GM19467 (cell line): ENCODE data around the gene AASDH.
A peak's percentile ranks its signal among the peaks of the same experiment; 100 is the strongest.

ENCODE experiments used
- ATAC-seq: cut with Tn5 transposase; IDR thresholded peaks from one replicate; pipeline ENCODE4 v1.9.1; 2021; ENCODE audit warnings: mild to moderate bottlenecking, moderate library complexity; ENCODE audit not compliant: unreplicated experiment

Gene AASDH, protein sequence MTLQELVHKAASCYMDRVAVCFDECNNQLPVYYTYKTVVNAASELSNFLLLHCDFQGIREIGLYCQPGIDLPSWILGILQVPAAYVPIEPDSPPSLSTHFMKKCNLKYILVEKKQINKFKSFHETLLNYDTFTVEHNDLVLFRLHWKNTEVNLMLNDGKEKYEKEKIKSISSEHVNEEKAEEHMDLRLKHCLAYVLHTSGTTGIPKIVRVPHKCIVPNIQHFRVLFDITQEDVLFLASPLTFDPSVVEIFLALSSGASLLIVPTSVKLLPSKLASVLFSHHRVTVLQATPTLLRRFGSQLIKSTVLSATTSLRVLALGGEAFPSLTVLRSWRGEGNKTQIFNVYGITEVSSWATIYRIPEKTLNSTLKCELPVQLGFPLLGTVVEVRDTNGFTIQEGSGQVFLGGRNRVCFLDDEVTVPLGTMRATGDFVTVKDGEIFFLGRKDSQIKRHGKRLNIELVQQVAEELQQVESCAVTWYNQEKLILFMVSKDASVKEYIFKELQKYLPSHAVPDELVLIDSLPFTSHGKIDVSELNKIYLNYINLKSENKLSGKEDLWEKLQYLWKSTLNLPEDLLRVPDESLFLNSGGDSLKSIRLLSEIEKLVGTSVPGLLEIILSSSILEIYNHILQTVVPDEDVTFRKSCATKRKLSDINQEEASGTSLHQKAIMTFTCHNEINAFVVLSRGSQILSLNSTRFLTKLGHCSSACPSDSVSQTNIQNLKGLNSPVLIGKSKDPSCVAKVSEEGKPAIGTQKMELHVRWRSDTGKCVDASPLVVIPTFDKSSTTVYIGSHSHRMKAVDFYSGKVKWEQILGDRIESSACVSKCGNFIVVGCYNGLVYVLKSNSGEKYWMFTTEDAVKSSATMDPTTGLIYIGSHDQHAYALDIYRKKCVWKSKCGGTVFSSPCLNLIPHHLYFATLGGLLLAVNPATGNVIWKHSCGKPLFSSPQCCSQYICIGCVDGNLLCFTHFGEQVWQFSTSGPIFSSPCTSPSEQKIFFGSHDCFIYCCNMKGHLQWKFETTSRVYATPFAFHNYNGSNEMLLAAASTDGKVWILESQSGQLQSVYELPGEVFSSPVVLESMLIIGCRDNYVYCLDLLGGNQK

GRCh38 chr4:56387023-56388001 lies at the start of gene AASDH:
Gene AASDH (minus strand): TSS chr4:56387491. CDS start chr4:56384299, 3,192 bp downstream.
- peak; percentile 96 for ATAC-seq

DNA sequence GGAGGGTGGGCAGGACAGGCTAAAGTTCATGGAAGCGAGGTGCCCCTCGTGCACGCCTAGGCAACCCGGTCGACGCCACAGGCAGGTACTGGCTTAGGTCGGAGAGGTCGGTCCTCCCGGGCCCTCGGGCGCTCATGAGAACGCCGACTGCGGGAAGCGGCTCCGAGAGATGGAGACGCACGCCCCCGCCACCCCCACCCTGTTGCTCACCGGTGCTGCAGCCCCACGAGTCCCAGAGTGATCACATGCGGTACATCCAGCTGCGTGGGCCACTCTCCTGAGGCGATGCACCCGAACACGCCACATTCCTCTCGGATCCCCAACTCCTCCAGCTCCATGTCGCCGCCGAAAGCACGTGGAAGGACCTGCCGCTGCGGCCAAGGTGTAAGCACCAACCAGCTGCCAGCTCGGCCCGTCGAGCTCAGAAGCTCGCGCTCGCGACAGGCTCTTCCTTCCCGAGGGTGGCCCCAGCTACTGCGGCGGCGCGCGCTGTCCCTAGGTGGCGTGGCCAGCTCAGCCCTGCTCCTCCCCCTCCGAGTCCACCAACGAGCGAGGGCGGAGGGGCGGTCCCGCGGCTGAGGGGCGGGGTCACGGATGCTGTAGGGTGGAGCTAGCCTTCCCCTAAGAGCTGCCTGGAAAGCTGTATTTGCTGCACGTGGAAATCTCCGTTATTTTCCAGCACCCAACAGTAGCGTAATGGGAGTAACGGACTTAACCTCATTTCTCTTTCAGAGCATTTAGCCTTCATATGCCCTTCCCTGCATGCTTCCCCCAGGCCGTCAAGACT lies 48.0 kb upstream of the AASDH start, which contains the start of gene PPAT:
Gene PPAT, minus strand, starts transcription at position 476 of the 787 bp plus-strand sequence. Its CDS starts 138 bp downstream, at position 338.
- ATAC-seq = peak; percentile 73

- peak; percentile 12 for ATAC-seq
Measured at GRCh38 chr4:56434599-56435139, 47.4 kb upstream of the AASDH start.

GRCh38 chr4:56433280-56433679 lies 46.0 kb upstream of the AASDH start:
- ATAC-seq = no peak

DNA sequence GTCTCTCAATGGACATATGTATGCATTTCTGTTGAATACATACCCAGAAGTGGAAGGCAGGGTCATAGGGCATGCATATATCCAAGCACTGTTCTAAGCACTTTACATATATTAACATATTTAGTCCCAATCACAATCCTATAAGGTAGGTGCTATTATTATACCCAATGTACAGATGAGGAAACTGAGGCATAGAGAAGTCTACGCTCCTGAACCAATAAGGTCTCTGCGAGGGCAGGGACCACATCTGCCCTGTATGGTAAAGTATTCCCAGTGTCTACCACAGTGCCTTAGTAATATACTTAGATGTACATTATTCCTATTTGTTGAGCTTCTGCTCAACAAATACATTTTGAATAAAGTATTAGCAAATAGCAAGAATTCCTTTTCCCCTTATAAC lies 42.9 kb upstream of the AASDH start:
- no peak for ATAC-seq

GRCh38 chr4:56427179-56427578 lies 39.9 kb upstream of the AASDH start:
- ATAC-seq = no peak

DNA sequence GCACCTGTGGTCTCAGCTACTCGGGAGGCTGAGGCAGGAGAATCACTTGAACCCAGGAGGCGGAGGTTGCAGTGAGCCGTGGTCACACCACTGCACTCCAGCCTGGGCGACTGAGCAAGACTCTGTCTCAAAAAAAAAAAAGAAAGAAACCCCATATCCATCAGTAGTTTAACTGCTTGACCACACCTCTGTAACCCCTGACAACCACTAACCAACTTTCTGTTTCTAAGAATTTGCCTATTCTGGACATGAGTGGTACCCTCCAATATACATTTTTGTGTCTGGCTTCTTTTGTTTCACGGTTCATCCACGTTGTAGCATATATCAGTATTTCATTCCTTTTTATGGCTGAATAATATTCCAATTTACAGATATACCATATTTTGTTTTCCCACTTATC lies 39.0 kb upstream of the AASDH start:
- ATAC-seq = peak; percentile 72

DNA sequence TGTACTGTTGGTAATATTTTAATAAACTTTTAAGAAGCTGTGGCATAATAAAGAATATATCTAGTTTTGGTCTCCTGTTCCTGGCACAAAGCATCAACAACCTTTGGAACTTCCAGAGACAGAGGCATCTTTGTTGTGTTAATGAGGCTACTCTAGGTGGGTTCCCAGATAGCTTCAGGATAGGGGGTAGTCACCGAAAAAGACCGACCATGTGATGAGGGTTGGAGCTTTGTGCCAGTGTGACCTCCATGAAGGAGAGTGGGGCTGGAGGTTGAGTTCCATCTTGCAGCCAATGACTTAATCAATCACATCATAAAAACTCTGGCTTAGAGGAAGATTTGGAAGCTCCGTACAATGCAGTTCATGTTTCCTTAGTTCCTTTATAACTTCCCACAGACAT lies 38.2 kb upstream of the AASDH start:
- no peak for ATAC-seq

- ATAC-seq = no peak
Measured at GRCh38 chr4:56424697-56425514, 37.6 kb upstream of the AASDH start.

GRCh38 chr4:56424176-56424575 lies 36.9 kb upstream of the AASDH start:
- ATAC-seq = no peak

- no peak for ATAC-seq
Measured at GRCh38 chr4:56417396-56417795, 30.1 kb upstream of the AASDH start.

DNA sequence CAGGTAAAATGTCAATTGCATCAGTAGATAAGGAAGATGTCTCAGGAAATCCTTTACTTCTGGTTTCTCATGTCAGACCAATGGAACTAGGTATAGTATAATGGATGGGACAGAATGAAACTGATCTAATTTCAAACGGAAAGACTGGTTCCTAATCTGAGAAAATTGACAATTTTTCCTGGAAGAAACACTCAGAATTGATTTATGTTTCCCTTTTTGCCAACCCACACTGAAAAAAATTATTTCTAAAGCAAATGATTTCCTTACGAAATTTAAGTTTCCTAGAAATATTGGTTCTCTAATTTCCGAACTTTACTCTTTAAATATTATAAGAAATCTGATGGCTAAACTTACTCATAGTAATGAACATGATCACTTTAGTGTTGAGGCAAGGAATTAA lies 29.1 kb upstream of the AASDH start:
- no peak for ATAC-seq

DNA sequence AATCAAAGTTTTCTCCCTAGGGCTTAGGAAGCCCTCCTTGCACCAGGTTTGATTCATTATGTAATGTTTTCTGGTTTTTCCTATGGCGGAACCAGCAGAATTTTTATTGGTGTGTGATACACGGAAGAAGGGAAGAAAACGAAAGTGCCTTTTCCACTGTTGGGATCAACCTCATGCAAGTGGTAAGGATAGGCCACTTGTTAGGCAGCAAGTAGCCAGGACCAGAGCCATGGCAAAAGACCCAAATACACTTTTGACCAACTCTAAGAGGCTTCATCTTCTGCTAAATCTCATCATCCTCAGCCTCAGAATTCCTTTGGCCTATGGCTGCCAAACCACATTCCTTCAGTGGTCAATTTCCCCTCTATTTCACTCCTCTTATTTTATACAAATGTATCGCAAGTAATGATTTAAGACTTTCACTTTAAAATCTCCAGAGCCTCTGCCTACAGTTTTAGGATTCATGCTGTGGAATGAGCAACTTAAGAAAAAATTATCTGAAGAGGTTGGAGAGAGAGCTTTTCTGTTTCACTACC lies 26.9 kb upstream of the AASDH start:
- ATAC-seq = no peak

DNA sequence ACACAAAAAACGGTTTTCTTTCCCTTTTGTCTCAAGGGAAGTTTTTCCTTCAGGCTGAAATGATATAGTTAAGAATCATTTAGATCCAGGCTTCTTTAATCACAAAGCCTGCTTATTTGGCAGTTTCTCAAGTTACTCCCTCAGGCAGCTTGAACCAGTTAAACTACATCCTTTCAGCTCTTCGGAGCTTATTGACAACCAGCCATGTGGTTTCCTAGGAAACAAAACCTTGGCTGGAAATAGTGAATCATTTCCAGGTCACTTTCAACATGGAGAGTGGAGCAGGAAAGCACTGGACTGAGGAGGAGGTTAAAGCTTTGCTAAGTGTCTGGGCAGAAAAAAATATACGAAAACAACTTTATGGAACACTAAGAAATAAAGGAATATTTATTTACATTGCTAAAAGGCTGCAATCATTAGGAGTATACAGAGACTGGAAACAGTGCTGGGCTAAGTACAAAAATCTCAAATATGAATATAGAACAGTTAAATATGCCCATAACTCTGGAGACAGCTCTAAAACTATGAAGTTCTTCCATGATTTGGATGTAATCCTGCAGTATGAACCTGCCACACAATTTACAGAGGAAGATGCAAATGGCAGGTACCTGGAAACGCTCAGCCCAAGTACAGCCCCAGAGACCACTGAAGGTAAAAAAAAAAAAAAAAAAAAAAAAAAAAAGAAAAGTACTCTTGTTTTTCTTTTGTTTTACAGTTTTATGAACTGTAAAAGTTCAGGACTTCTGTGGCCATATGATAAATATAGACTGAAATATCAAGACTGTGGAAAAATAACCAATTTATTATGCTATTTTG lies 23.2 kb upstream of the AASDH start:
- ATAC-seq = no peak

DNA sequence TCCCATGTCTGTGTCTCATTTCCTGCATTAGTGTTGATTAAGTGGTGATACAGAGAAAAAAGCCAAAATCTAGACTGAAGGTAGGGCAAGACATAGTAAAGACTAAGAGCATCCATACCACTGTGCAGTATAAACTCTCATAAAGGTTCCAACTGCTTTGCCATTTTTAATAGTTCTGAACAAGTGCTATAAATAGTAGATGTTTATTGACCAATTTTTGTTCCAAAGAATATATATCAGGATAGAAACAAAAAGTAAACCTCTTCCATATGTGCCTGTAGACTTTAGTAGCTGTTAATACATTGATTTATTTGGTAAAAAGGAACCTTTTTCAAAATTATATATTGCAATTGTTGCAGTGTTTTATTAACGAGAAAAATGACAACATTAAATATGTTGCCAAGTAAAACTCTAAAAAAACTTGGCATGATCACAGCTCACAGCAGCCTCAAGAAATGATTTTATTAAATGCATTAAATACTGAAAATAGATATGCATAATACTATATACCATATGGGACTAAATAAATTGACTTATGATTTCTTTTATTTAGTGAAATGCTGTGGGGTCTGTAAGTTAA lies 22.3 kb upstream of the AASDH start:
- no peak for ATAC-seq

DNA sequence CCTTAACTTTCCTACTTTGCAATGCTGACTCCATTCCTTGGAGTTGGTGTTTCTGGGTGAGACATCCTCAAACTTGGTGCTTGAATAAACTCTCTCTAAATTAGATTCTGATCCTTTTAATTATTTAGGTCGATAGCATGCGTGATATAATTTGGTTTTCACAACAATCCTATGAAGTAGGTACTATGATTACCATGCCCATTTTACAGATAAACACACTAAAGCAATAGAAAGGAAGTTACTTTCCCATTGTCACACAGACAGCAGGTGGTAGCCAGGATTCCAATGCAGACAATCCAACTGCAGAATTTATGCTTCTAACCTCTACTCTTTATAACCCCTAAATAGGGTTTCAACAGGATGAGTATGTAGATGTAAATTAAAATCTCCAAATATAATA lies 21.7 kb upstream of the AASDH start:
- ATAC-seq = no peak

GRCh38 chr4:56406151-56406550 lies 18.9 kb upstream of the AASDH start:
- no peak for ATAC-seq
